BE2C (cell line): ENCODE data around the gene PRR5L.

ENCODE experiments used
- DNase-seq: peaks from one replicate; pipeline ENCODE4 v3.0.0-alpha.2; 2020
- H3K27me3 ChIP-seq: fragments of 250-450 bp; sonication (Bioruptor Pico); 2 replicates; pipeline ENCODE4 v1.5.1; 2020; ENCODE audit warnings: mild to moderate bottlenecking
- H3K36me3 ChIP-seq: fragments of 250-450 bp; sonication (Bioruptor Pico); 2 replicates; pipeline ENCODE4 v1.5.1; 2020; ENCODE audit warnings: mild to moderate bottlenecking
- H3K4me1 ChIP-seq: fragments of 250-450 bp; sonication (Bioruptor Pico); 2 replicates; pipeline ENCODE4 v1.5.1; 2020
- H3K4me3 ChIP-seq: 2 replicates; pipeline ENCODE4 v1.5.1; 2011; ENCODE audit warnings: low read depth, low read length
- H3K9me3 ChIP-seq: fragments of 250-450 bp; sonication (Bioruptor Pico); 2 replicates; pipeline ENCODE4 v1.5.1; 2020
- TF ChIP-seq, protein P1 (sequence below): IDR thresholded peaks from 2 replicates; pipeline ENCODE4 v1.5.1; 2012; ENCODE audit warnings: mild to moderate bottlenecking, low read depth, low read length

Gene PRR5L

DNA sequence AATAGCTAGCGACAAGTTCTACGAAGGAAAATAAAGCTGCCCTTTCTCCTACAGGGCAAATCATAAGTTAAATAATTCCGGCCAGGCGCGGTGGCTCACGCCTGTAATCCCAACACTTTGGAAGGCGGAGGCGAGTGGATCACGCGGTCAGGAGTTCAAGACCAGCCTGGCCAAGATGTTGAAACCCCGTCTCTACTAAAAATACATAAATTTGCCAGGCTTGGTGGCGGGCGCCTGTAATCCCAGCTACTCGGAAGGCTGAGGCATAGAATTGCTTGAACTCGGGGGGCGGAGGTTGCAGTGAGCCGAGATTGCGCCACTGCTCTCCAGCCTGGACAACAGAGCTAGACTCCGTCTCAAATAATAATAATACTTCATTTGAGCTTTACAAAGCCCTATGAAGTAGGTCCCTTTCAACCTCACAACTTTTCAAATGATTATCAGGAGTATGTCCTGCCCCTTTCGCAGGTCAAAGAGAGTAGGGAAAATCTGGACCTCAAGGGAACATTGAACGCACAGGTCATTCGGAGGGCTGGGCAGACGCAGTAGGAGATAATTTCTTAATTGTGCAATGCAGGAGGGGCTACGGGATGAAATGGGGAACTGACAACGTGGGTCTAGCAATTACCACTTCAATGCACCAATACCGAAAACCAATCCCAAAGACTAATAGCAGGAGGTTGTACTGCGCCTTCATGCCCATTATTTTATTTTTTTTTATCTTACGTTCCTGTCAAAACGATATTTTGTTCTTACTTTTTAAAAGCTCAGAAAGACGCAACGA lies 7.5 kb upstream of the PRR5L start:
- Histone ChIP-seq H3K9me3 (no peaks in the 10 kb centered on the region), H3K4me1 (no peaks in the 10 kb centered on the region), H3K27me3 (no peaks in the 10 kb centered on the region), H3K36me3 (no peaks in the 10 kb centered on the region), H3K4me3 (peak overlapping the region; percentile 90)
- no peak for DNase-seq
- TF ChIP-seq, protein P1, sequence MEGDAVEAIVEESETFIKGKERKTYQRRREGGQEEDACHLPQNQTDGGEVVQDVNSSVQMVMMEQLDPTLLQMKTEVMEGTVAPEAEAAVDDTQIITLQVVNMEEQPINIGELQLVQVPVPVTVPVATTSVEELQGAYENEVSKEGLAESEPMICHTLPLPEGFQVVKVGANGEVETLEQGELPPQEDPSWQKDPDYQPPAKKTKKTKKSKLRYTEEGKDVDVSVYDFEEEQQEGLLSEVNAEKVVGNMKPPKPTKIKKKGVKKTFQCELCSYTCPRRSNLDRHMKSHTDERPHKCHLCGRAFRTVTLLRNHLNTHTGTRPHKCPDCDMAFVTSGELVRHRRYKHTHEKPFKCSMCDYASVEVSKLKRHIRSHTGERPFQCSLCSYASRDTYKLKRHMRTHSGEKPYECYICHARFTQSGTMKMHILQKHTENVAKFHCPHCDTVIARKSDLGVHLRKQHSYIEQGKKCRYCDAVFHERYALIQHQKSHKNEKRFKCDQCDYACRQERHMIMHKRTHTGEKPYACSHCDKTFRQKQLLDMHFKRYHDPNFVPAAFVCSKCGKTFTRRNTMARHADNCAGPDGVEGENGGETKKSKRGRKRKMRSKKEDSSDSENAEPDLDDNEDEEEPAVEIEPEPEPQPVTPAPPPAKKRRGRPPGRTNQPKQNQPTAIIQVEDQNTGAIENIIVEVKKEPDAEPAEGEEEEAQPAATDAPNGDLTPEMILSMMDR, result no peak

DNA sequence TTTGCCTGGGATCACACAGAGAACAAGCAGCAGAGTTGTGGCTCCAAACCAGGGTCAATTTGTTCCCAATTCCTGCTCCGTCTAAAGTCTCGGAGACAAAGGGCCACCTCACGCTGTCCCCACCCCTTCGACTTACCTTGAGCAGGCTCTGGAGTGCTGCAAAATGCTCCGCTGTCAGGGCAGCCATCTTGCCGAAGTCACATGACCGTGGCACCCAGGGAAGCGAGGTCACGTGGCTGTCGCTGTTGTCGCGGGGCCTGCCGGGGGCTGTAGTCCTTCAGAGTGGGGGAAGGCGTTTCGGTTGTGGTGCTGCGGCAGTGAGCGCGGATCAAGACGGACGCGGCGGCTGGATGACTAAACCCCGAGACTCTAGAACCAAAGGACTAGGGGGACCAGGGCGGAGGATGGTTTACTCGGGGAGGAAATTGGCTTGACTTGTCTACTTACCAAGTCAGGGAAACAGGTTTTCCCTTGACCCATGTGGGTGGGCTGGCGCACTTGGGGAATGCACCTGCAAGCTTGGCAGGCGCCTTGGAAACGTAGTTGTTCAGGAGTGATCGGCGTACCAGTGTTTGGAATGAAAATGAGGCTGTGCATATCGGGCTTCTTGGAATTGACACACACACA lies 6.7 kb upstream of the PRR5L start, which contains the start of gene COMMD9:
Gene COMMD9, minus strand, starts transcription at position 199 of the 627 bp plus-strand sequence. Its CDS starts 12 bp downstream, at position 187.
- Histone ChIP-seq H3K9me3 (no peaks in the 10 kb centered on the region), H3K4me1 (no peaks in the 10 kb centered on the region), H3K36me3 (no peaks in the 10 kb centered on the region), H3K27me3 (no peaks in the 10 kb centered on the region), H3K4me3 (peak within 1 kb of the TSS; percentile 90)
- peak; percentile 89 for DNase-seq
- TF ChIP-seq, protein P1, result no peak

DNA sequence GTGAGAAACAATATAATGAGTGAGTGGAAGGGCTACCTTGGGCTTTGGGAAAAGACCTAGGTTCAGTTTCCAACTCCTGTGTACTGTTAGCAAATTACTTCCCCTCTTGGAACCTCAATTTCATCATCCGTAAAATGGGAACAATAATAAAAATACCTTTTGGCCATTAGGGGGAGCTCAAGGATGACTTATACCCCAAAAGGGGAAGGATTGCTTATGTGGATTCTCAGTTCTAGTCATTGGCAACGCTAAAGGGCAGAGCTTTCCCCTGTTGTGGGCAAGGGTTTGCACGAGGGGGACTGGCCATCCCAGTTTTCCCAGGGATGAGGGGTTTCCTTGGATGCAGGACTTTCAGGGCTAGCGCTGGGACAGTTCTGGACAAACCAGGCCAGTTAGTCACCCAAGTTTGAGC lies 3.8 kb upstream of the PRR5L start:
- no peak for DNase-seq
- no peaks in the 10 kb centered on the region for H3K36me3 ChIP-seq
- H3K4me1 ChIP-seq, result no peaks in the 10 kb centered on the region
- TF ChIP-seq, protein P1, result peak; percentile 37; the same call in 1 of the 2 replicates
- H3K9me3 ChIP-seq, result no peaks in the 10 kb centered on the region
- H3K27me3 ChIP-seq, result no peaks in the 10 kb centered on the region
- no peak overlapping the region for H3K4me3 ChIP-seq

DNA sequence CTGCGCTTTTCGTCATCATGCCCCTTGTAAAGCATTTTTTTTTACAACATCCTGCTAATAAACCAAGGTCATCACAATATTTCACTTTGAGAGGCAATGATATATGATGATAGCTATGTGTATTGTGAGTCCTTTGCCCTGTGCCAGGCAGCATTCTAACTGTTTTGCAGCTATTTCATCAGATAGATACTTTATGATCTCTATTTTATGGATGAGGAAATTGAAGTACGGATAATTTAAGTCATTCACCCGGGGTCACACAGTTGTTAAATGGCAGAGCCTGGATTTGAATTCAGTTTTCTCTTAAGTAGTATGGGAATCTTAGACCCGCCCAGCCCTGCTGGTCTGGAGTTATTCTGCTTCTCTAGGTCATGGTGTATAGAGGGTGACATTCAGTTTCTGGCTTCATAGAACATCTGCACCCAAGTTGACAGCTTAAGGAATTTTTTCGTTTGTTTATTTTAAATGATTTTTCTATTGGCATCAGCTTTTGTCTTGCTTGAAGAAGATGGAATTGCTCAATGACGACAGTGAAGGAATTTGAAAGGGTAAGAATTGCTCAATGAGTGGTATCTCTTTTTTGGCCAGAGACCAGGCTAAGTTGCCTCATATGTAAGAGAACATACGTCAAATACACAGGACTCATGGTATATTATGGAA lies 926 bp downstream of the PRR5L start:
- H3K9me3 ChIP-seq, result no peaks in the 10 kb centered on the region
- no peak overlapping the region for H3K4me3 ChIP-seq
- no peak for DNase-seq
- H3K27me3 ChIP-seq, result no peaks in the 10 kb centered on the region
- H3K36me3 ChIP-seq, result no peaks in the 10 kb centered on the region
- H3K4me1 ChIP-seq, result no peaks in the 10 kb centered on the region
- TF ChIP-seq, protein P1, result no peak

DNA sequence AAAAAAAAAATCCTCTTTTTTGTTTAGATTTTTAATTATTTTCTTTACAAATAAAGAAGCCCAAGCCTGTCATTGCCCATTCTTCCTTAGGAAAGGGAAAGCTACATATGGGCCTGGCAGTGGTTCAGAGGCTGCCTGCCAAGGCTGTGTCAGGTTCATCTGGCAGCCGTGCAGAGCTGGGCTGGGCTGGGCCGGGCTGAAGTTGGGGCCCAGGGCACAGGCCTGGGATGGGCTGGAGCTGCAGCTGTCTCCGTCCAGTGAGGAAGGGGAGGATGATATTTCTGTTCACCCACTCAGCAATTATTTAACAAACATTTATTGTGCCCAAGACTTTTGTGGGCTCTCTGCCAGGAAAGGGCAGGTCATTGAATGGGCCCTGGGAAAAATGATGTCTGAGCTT lies 4.6 kb downstream of the PRR5L start:
- no peak for DNase-seq
- Histone ChIP-seq H3K36me3 (no peaks in the 10 kb centered on the region), H3K4me3 (no peak overlapping the region), H3K9me3 (no peaks in the 10 kb centered on the region), H3K4me1 (no peaks in the 10 kb centered on the region), H3K27me3 (no peaks in the 10 kb centered on the region)
- TF ChIP-seq, protein P1, result no peak

DNA sequence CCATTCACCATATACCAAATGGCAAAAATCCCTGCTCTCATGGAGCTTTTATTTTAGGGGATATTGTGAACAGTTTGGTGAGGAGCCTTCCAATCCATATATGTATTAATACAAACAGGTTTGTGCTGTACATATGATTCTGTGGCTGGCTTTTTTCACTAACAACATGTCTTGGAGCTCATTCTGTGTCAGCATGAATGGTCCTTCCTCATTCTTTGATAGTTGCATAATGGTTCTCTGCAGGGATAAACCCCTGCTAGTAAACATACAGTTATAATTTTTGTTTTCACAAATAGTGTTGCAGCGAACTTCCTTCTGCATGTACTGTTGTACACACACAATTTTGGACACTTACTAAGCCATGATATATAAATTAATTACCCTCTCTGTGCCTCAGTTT lies 8.3 kb downstream of the PRR5L start:
- Histone ChIP-seq H3K4me1 (no peaks in the 10 kb centered on the region), H3K4me3 (no peak overlapping the region), H3K27me3 (no peaks in the 10 kb centered on the region), H3K9me3 (no peaks in the 10 kb centered on the region), H3K36me3 (no peaks in the 10 kb centered on the region)
- TF ChIP-seq, protein P1, result no peak
- DNase-seq, result no peak
